ENCODE data around the gene C1orf21.

The C1orf21 gene

GRCh38 chr1:184650177-184650866 lies 263.5 kb downstream of the C1orf21 start:
- TF ChIP-seq, protein P1, sequence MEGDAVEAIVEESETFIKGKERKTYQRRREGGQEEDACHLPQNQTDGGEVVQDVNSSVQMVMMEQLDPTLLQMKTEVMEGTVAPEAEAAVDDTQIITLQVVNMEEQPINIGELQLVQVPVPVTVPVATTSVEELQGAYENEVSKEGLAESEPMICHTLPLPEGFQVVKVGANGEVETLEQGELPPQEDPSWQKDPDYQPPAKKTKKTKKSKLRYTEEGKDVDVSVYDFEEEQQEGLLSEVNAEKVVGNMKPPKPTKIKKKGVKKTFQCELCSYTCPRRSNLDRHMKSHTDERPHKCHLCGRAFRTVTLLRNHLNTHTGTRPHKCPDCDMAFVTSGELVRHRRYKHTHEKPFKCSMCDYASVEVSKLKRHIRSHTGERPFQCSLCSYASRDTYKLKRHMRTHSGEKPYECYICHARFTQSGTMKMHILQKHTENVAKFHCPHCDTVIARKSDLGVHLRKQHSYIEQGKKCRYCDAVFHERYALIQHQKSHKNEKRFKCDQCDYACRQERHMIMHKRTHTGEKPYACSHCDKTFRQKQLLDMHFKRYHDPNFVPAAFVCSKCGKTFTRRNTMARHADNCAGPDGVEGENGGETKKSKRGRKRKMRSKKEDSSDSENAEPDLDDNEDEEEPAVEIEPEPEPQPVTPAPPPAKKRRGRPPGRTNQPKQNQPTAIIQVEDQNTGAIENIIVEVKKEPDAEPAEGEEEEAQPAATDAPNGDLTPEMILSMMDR (IDR thresholded peaks at IDR 0.05; ENCODE audit: low read length, missing control alignments), result no peak
- no peak overlapping the region for H3K4me3 ChIP-seq (replicated peaks; ENCODE audit: low read depth, low read length)
- no peak for DNase-seq (ENCODE audit: low read depth)

DNA sequence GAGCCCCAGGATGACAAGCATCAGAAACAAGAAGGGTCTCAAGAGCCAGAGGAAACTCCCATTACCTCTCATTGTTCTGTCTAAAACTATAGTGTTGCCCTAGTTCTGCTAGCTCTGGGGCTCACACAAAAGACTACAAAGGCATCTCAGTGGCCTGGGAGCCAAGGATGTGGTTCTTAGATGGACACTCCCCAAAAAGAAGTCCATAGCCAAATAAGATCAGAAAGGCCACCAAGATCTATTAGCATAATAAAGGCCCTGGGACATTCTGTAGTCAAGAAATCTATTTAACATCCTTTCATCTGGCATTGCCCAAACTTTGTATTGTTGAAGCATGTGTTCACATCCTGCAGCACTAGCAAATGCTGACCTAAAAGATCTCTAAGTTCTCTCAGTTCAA lies 268.4 kb downstream of the C1orf21 start:
- DNase-seq (ENCODE audit: low read depth), result no peak
- H3K4me3 ChIP-seq (replicated peaks; ENCODE audit: low read depth, low read length), result no peak overlapping the region
- TF ChIP-seq, protein P1 (IDR thresholded peaks at IDR 0.05; ENCODE audit: low read length, missing control alignments), result no peak

DNA sequence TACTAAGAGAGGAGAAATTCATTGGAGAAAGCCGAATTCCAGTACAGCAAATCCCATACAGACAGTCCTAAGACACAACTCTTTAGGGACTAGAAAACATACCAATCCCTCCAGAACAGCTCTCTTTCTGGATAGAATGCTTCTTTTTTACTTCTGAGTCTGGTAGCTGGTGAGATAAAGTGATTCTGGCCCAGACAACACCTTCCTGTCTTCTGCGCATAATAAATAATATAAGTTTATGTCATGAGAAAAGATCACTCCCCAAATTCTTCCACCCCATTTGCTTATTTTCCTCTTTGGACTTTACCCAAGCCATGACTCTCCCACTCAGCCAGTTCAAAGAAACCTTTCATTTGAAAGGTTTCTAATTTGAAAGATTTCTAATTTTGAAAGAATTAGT lies 269.4 kb downstream of the C1orf21 start:
- H3K4me3 ChIP-seq (replicated peaks; ENCODE audit: low read depth, low read length), result no peak overlapping the region
- TF ChIP-seq, protein P1 (IDR thresholded peaks at IDR 0.05; ENCODE audit: low read length, missing control alignments), result no peak
- no peak for DNase-seq (ENCODE audit: low read depth)

- H3K4me3 ChIP-seq (replicated peaks; ENCODE audit: low read depth, low read length), result no peak overlapping the region
- DNase-seq (ENCODE audit: low read depth), result no peak
- TF ChIP-seq, protein P1 (IDR thresholded peaks at IDR 0.05; ENCODE audit: low read length, missing control alignments), result no peak
These were observed 271.2 kb downstream of the C1orf21 start for GRCh38 chr1:184658055-184658454.

- TF ChIP-seq, protein P1 (IDR thresholded peaks at IDR 0.05; ENCODE audit: low read length, missing control alignments), result no peak
- H3K4me3 ChIP-seq (replicated peaks; ENCODE audit: low read depth, low read length), result no peak overlapping the region
- no peak for DNase-seq (ENCODE audit: low read depth)
These were observed 273.8 kb downstream of the C1orf21 start for GRCh38 chr1:184660462-184661191.

DNA sequence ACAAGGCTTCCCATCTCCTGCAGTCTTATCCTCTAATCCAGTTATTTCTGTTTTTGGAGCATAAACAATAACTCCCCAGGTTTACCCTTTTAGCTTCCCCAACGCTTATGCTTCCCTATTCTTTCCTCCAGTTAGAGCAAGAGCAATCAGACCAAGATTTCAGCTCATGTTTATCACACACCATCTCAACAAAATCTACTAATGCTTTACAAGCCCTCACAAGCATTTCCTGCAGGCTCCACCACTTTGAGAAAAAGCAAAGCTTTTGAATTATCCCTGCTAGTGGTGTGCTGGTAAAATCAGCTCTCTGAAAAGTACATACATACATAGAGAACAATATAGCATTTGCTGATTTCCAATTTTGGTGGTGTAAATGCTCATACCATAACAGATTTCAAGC lies 275.0 kb downstream of the C1orf21 start:
- no peak for DNase-seq (ENCODE audit: low read depth)
- H3K4me3 ChIP-seq (replicated peaks; ENCODE audit: low read depth, low read length), result no peak overlapping the region
- TF ChIP-seq, protein P1 (IDR thresholded peaks at IDR 0.05; ENCODE audit: low read length, missing control alignments), result no peak
